Colon (tissue), 2 donors: ENCODE data around the gene ARPIN.
"Not testable (repeated sequence)": the region's sequence is repeated elsewhere in the genome, so short reads cannot be mapped to it uniquely, and the experiment has no call there.

Experiments used
- FAIRE-seq: peaks from 2 replicates; lab custom pipeline; 2012; peaks lifted over from hg19 to GRCh38; lab: Jason Lieb, UNC
- donor health status: control.
- donor health status: control.

The ARPIN gene

GRCh38 chr15:89910891-89911626 is 1.7 kb downstream of the ARPIN start:
- no peak for FAIRE-seq

DNA sequence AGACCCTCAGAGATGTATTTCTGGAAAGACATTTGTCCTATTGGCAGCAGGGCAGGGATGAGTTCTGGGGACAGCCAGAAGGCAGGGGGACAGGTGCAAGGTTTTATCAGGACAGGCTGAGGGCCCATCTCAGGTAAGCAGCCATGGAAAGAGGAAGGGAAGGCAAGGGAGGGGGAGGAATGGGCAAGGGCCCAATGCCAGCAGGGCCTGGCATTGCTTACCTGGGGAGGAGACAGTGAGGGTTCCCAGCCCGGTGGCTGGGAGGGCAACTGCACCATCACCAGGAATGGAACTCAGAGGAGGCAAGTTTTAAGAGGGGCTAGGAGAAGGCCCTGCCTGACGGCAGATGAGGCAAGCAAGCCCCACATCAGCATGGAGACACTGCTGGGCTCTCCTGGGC is 3.1 kb downstream of the ARPIN start:
- no peak for FAIRE-seq

GRCh38 chr15:89908226-89908625 is 4.5 kb downstream of the ARPIN start:
- no peak for FAIRE-seq

GRCh38 chr15:89907289-89907688 is 5.5 kb downstream of the ARPIN start:
- FAIRE-seq, result no peak

DNA sequence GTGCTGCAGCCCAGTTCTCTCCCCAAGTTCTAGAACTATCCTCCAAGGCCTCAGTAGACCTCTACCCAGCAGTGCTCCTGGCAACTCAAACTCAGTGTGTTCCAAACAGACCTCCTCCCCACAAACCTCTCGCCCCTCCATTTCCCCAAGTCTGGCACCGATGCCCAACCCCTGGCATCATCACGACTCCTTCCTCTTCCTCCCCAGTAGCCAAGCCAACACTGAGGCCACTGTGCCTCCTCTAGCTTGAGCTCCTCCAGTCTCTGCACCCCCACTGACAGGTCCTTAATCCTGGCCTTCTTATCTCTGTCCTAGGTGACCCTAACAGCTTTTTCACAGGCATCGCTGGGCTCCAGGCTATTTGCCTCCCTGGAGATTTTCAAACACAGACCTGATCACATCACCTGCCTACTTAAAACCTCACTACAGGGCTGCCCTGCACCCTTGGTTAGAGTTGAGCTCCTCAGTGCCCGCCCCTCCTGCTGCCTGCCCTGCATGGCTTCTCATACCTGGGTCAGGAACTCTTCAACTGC is 6.8 kb downstream of the ARPIN start:
- FAIRE-seq, result no peak

GRCh38 chr15:89904519-89904918 is 8.2 kb downstream of the ARPIN start:
- FAIRE-seq, result no peak

- FAIRE-seq, result no peak
Observed at GRCh38 chr15:89903858-89904130, 9.0 kb downstream of the ARPIN start.

- no peak for FAIRE-seq
Observed at GRCh38 chr15:89903015-89903857, 9.5 kb downstream of the ARPIN start.

DNA sequence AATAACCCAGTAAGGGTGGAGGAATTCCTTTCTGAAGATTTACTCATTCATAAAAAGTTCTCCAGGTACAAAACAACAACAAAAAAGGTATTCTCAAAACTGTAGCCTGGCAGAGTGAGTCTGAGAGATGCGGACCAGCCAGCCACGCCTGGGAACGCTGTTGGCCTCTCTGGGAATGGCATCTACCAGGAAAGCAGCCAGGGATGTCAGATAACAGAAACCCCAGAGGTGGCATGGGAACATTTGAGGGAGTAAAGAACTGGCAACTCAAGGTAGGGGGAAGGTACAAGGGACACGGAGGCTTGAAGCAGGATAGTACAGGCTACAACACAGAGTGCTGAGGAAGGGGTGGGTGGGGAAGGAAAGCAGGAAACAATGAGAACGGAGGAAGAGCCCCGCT is 11.9 kb downstream of the ARPIN start:
- no peak for FAIRE-seq

DNA sequence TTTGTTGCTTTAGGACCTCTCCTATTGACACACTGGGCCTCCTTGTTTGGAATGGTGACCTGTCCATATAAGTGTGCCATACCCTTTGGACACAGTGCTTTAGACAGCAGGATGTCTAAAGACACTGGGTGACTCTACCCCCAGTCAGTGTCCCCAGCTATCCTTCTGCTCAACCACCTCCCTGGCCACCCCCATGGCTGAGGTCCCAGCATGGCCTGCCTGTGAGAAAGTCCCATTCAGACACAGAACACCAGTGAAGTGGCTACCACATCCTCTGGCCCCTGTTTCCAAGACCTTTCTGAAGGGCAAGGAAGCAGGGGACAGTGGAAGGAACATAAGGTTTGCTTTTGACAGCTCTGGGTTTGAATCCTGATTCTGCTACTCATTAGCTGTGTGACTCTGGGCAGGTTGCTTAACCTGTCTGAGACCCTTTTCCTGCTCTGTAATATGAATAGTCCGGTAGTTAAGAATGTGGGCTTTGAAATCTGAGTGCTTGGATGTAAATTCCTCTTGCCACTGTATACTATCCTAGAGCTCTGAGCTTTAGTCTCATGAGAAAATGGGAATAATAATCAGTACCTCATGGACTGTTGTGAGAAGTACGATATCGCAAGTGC is 12.7 kb downstream of the ARPIN start:
- no peak for FAIRE-seq

DNA sequence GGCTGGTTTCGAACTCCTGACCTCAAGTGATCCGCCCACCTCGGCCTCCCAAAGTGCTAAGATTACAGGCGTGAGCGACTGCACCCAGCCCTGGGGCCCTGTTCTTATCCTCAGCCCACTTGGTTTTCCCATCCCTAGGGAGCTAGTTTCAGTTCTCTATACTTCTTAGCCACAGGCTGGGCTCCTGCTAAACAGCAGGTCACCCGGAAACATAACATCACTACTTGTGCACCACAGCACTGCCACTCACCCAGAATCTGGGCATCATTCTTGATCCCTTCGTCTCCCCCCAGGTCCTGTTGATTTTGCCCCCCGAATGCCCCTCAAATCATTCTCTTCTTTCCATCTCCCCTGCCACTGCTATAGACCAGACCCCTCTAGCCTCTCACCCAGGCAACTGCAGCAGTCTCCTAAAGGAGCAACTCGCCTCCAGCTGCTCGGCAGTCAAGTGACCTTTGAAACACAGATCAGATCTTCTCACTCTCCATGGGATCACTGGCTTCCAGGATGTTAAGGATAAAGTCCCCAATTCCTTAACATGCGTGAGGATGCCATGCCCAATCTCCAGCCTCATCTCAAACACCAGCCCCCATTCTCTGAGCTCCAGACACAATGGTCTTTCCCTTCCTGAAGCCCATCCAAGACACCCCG is 13.3 kb downstream of the ARPIN start:
- no peak for FAIRE-seq

- no peak for FAIRE-seq
Observed at GRCh38 chr15:89898614-89899294, 14.0 kb downstream of the ARPIN start.

- FAIRE-seq, result no peak
Observed at GRCh38 chr15:89898146-89898545, 14.6 kb downstream of the ARPIN start.

DNA sequence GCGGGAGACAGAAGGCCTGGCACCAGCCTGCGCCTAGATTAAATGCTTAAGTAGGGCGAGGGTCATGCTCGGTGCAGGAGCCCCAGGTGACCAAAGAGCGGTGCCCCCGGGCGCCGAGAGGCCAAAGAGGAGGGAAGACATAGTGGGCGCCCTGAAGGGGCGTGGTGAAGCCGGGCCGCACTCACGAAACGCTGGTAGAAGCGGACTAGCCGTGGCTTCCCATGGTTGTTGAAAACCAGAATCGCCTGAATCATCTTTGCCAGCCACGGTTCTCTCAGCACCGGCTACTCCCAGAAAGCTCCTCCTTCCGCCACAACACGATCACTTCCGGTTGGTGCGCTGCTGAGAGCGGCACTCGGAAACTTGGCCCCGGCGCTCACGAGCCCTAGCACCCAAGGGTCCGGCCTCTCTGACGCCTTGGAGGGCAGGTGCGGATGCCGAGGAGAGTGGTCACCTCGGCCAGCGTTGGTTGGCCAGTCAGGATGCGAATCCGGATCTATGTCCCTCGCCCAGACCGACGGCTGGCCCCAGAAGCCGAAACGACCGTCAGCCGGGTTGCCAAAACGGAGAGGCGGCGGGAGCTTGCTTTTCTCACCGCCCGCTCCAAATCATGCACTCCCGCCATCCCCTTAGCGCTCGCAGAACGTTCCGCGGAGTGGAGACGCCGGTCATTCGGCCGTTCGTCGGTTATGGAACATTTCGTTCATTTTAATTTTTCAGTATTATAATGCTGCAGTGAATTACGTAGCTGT is 18.9 kb downstream of the ARPIN start, which contains the start of gene AP3S2:
AP3S2 (minus strand) TSS at position 299 of the 752 bp plus-strand sequence; CDS start at position 254, 45 bp downstream.
- FAIRE-seq, result no peak

DNA sequence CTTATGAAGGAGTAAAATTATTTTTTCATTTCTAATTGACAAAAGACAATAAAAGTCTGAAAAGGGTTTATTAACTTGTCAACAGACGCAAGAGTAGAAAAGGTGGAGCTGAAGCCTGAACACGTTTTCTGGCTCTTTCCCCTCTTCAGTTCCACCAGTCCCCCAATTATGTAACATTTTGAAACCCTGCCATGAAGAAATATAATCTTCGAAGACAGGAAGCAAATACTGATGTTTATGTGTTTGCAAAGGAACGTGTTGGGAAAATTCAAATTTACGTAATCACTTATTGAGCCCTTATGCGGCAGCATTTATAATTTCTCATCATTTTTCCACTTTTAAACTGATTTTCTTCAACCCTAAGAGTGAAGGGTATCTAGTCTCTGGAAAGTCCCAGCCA is 19.7 kb downstream of the ARPIN start:
- no peak for FAIRE-seq

DNA sequence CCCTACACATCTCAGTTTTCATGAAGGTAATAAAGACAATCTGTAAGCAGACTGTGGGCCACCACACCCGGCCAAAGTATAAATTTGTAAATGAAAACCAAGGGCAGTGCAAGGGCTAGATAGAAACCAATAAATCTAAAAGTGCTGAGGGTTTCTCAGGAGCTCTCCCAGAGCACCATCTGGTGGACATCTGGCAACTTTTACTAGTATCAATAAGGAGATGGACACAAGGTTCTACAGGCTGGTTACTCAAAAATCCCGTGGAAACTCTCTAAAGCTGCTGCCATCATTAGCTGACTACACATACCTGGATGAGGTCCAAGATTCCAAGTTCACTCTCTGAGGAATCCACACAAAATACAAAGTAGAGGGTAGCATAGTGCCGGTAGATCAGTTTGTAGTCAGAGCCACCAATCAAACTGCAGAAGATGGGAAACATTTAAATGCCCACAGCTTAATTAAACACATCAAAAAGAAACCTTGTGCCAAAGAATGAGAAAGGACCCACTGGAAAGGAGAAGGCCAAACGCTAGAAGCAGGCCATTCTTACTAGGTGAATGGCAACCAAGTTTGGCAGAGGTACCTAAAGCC is 24.4 kb downstream of the ARPIN start:
- no peak for FAIRE-seq

DNA sequence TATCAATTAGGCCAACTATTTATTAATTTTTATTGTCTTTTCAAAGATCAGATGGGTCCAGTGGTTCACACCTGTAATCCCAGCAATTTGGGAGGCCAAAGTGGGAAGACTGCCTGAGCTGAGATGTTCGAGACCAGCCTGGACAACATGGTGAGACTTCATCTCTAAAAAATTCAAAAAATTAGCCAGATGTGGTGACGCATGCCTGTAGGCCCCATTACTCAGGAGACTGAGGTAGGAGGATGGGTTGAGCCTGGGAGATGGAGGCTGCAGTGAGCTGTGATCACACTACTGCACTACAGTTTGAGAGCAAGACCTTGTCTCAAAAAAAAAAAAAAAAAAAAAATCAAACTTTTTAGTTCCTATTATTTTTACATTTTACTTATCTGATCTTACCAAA is 27.1 kb downstream of the ARPIN start:
- FAIRE-seq, result no peak

DNA sequence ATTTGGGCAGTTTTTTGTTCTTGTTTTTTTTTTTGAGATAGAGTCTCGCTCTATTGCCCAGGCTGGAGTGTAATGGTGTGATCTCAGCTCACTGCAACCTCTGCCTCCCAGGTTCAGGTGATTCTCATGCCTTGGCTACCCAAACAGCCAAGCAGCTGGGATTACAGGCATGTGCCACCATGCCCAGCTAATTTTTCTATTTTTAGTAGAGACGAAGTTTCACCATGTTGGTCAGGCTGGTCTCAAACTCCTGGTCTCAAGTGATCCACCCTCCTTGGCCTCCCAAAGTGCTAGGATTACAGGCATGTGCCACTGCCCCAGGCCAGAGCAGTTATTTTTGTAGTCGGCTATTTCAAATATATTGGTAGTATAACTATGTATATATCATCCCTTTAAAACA is 27.6 kb downstream of the ARPIN start:
- FAIRE-seq, result not testable (repeated sequence)

GRCh38 chr15:89883518-89883917 is 29.2 kb downstream of the ARPIN start:
- FAIRE-seq, result no peak

GRCh38 chr15:89880727-89881126 is 32.0 kb downstream of the ARPIN start:
- FAIRE-seq, result no peak

DNA sequence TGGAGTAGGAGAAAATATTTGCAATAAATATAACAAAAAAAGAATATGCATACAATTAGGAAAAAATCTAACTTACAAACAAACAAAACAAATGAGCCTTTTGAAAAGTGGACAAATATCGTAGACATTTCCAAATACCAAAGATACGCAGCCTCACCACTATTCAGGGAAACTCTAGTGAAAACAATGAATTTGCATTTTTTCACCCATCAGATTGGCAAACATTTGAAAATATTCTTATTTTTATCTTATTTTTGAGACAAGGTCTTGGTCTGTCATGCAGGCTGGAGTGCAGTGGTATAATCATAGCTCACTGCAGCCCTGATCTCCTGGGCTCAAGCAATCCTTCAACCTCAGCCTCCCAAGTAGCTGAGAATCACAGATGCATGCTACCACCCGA is 34.4 kb downstream of the ARPIN start:
- no peak for FAIRE-seq
